T47D (cell line): ENCODE data around the gene NOVA1.
"Not testable (repeated sequence)": the region's sequence is repeated elsewhere in the genome, so short reads cannot be mapped to it uniquely, and the experiment has no call there.

Experiments used
- DNase-seq, 2 experiments: peaks; one replicate each; pipeline versions ENCODE4 v3.0.0 to v3.0.0-alpha.2; 2011 to 2012; ENCODE audit warnings: low read depth in 1 of 2, low spot score in 1 of 2
- JUND ChIP-seq: IDR thresholded peaks from 2 replicates; pipeline ENCODE4 v1.6.1; 2012; ENCODE audit warnings: low read depth
- in situ Hi-C: cut with HindIII; loops from 2 replicates; pipeline ENCODE4 v1.10.0; 2016; ENCODE audit warnings: low sequenced_read_pairs, low pct_unique_long_range_greater_than_20kb

NOVA1 gene, protein sequence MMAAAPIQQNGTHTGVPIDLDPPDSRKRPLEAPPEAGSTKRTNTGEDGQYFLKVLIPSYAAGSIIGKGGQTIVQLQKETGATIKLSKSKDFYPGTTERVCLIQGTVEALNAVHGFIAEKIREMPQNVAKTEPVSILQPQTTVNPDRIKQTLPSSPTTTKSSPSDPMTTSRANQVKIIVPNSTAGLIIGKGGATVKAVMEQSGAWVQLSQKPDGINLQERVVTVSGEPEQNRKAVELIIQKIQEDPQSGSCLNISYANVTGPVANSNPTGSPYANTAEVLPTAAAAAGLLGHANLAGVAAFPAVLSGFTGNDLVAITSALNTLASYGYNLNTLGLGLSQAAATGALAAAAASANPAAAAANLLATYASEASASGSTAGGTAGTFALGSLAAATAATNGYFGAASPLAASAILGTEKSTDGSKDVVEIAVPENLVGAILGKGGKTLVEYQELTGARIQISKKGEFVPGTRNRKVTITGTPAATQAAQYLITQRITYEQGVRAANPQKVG

GRCh38 chr14:26597589-26598080, at the start of gene NOVA1:
TSS of gene NOVA1 (minus strand) at chr14:26598033. CDS start at chr14:26597436, 597 bp downstream.
- TF ChIP-seq JUND: no peak
- in situ Hi-C loops: no loop called here
- peak in 1 of 2 experiments; percentile 39 for DNase-seq

DNA sequence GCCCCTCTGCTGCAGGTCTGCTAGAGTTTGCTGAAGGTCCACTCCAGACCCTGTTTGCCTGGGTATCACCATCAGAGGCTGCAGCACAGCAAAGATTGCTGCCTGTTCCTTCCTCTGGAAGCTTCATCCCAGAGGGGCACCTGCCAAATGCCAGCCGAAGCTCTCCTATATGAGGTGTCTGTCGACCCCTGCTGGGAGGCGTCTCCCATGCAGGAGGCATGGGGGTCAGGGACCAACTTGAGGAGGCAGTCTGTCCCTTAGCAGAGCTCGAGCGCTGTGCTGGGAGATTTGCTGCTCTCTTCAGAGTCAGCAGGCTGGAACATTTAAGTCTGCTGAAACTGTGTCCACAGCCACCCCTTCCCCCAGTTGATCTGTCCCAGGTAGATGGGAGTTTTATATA, 47.2 kb upstream of the NOVA1 start:
- peak in 1 of 2 experiments; percentile 55 for DNase-seq
- in situ Hi-C loops: not testable (repeated sequence)

- in situ Hi-C loops: no loop called here
- no peak for TF ChIP-seq JUND
- DNase-seq: no peak
Measured at GRCh38 chr14:26636561-26636960, 38.7 kb upstream of the NOVA1 start.

DNA sequence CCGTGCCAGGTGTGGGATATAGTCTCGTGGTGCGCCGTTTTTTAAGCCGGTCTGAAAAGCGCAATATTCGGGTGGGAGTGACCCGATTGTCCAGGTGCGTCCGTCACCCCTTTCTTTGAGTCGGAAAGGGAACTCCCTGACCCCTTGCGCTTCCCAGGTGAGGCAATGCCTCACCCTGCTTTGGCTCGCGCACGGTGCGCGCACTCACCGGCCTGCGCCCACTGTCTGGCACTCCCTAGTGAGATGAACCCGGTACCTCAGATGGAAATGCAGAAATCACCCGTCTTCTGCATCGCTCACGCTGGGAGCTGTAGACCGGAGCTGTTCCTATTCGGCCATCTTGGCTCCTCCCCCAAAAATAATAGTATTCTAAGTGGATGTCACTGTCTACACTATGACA, 37.1 kb upstream of the NOVA1 start:
- in situ Hi-C loops, DNase-seq: not testable (repeated sequence)

DNA sequence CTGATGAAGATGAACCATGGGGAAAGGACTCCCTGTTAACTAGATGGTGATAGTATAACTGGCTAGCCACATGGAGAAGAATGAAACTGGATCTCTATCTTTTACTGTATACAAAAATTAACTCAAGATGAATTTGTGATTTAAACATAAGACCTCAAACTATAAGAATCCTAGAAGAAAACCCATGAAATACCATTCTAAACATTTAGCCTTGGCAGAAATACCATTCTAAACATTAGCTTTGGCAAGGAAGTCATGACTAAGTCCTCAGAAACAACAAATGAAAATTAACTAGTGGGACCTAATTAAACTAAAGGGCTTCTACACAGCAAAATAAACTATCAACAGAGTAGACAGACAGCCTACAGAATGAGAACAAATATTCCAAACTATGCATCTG, 28.4 kb upstream of the NOVA1 start:
- DNase-seq: no peak
- TF ChIP-seq JUND: no peak
- in situ Hi-C loops: no loop called here

- no peak for DNase-seq
- no peak for TF ChIP-seq JUND
- in situ Hi-C loops: no loop called here
Measured at GRCh38 chr14:26622611-26623010, 24.8 kb upstream of the NOVA1 start.

- TF ChIP-seq JUND: no peak
- in situ Hi-C loops: no loop called here
- no peak for DNase-seq
Measured at GRCh38 chr14:26621807-26622560, 24.2 kb upstream of the NOVA1 start.

DNA sequence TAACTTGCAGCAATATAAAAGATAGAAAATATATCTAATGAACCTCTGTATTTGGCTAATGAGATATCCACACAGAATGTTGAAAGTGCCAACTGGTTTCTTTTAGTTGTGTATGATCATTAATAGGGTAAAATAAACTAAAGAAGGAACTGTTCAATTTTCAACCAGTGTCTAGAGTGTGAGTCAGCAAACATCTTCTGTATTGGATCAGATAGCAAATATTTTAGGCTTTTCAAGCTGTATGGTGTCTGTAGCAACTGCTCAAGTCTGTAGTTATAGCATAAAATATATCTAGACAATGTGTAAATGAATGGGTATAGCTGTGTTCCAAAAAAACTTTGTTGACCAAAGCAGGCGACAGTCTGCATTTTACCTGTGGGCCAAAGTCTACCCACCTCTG, 23.5 kb upstream of the NOVA1 start:
- DNase-seq: no peak
- in situ Hi-C loops: no loop called here
- no peak for TF ChIP-seq JUND

DNA sequence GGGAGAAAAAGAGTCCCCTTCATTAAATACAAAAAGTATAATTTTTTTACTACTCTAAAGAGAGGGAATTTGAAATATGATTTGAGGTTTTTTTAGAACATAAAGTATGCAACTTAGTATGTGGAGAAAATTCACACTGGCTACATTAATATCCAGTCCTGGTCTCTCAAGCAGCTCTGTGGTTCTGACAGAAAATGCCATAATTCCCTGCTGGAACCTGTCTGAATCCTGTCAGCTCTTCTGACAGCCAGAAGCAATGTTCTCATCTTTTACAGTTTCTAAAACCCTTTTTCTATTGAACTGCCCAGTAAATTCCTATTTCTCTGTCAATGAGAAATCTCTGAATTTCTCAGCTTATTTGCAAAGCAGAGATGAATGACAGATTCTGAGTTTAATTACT, 13.4 kb upstream of the NOVA1 start:
- no peak for DNase-seq
- in situ Hi-C loops: no loop called here
- no peak for TF ChIP-seq JUND

- TF ChIP-seq JUND: no peak
- in situ Hi-C loops: no loop called here
- DNase-seq: no peak
Measured at GRCh38 chr14:26606729-26607312, 9.0 kb upstream of the NOVA1 start.

GRCh38 chr14:26605602-26606001, 7.8 kb upstream of the NOVA1 start:
- in situ Hi-C loops: no loop called here
- no peak for DNase-seq
- TF ChIP-seq JUND: no peak

GRCh38 chr14:26602902-26603301, 5.1 kb upstream of the NOVA1 start:
- in situ Hi-C loops: no loop called here
- no peak for TF ChIP-seq JUND
- no peak for DNase-seq

DNA sequence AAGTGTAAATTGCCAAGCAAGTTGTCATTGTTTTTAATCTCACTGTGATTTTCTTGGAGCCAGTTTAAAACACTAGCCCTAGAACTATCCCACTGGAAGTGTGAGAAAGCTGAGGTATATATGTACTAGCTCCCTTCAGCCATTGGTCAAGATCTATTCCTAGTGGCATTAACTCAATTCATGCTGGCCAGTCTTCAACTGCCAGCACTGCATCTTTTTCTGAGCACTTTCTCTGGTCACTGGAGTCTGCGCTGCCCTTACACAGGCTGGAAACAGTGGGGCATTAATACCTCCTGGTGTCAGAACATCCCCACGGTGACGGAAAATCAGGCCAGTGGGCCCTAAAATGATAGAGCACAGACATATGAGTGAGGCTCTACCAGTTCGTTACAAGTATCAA, 4.0 kb upstream of the NOVA1 start:
- no peak for TF ChIP-seq JUND
- in situ Hi-C loops: no loop called here

More for the DNA sequence above, 4.0 kb upstream of the NOVA1 start:
- DNase-seq: no peak
